ENCODE measurements around the gene CRTAC1.

The CRTAC1 gene

GRCh38 chr10:97892506-97892905 is 137.9 kb downstream of the CRTAC1 start:
- no peak overlapping the region for H3K27ac Mint-ChIP-seq
- H3K4me3 Mint-ChIP-seq: no peak overlapping the region
- peaks cover 10% of the 10 kb centered on the region for H3K4me1 Mint-ChIP-seq (ENCODE audit: low read depth)
- no peaks in the 10 kb centered on the region for H3K36me3 Mint-ChIP-seq (ENCODE audit: low read depth)
- H3K27me3 Mint-ChIP-seq: no peaks in the 10 kb centered on the region
- H3K9me3 Mint-ChIP-seq: no peaks in the 10 kb centered on the region

- Mint-ChIP-seq H3K9me3 (no peaks in the 10 kb centered on the region), H3K4me3 (no peak overlapping the region), H3K4me1 (ENCODE audit: low read depth) (peaks cover 10% of the 10 kb centered on the region), H3K36me3 (ENCODE audit: low read depth) (no peaks in the 10 kb centered on the region), H3K27me3 (no peaks in the 10 kb centered on the region), H3K27ac (no peak overlapping the region)
Measured at GRCh38 chr10:97891497-97892167, 138.8 kb downstream of the CRTAC1 start.

- no peaks in the 10 kb centered on the region for H3K27me3 Mint-ChIP-seq
- no peaks in the 10 kb centered on the region for H3K9me3 Mint-ChIP-seq
- H3K4me1 Mint-ChIP-seq (ENCODE audit: low read depth): peaks cover 10% of the 10 kb centered on the region
- no peaks in the 10 kb centered on the region for H3K36me3 Mint-ChIP-seq (ENCODE audit: low read depth)
- no peak overlapping the region for H3K27ac Mint-ChIP-seq
- H3K4me3 Mint-ChIP-seq: no peak overlapping the region
Measured at GRCh38 chr10:97889461-97890265, 140.8 kb downstream of the CRTAC1 start.

GRCh38 chr10:97888641-97889262 is 141.7 kb downstream of the CRTAC1 start:
- no peak overlapping the region for H3K4me3 Mint-ChIP-seq
- H3K9me3 Mint-ChIP-seq: no peaks in the 10 kb centered on the region

GRCh38 chr10:97888134-97888533 is 142.3 kb downstream of the CRTAC1 start:
- Mint-ChIP-seq H3K4me3 (no peak overlapping the region), H3K9me3 (no peaks in the 10 kb centered on the region), H3K4me1 (ENCODE audit: low read depth) (peaks cover 10% of the 10 kb centered on the region), H3K36me3 (ENCODE audit: low read depth) (no peaks in the 10 kb centered on the region), H3K27ac (no peak overlapping the region), H3K27me3 (no peaks in the 10 kb centered on the region)

More at GRCh38 chr10:97888641-97889262, 141.7 kb downstream of the CRTAC1 start:
- no peaks in the 10 kb centered on the region for H3K36me3 Mint-ChIP-seq (ENCODE audit: low read depth)
- H3K27ac Mint-ChIP-seq: no peak overlapping the region
- H3K27me3 Mint-ChIP-seq: no peaks in the 10 kb centered on the region
- H3K4me1 Mint-ChIP-seq (ENCODE audit: low read depth): peaks cover 10% of the 10 kb centered on the region

- H3K27ac Mint-ChIP-seq: no peak overlapping the region
- H3K9me3 Mint-ChIP-seq: no peaks in the 10 kb centered on the region
- H3K4me1 Mint-ChIP-seq (ENCODE audit: low read depth): peaks cover 18% of the 10 kb centered on the region
- H3K27me3 Mint-ChIP-seq: peaks cover under 1% of the 10 kb centered on the region
- H3K36me3 Mint-ChIP-seq (ENCODE audit: low read depth): no peaks in the 10 kb centered on the region
- H3K4me3 Mint-ChIP-seq: no peak overlapping the region
Measured at GRCh38 chr10:97887399-97887798, 143.0 kb downstream of the CRTAC1 start.

GRCh38 chr10:97886286-97886685 is 144.1 kb downstream of the CRTAC1 start:
- Mint-ChIP-seq H3K36me3 (ENCODE audit: low read depth) (no peaks in the 10 kb centered on the region), H3K27ac (no peak overlapping the region), H3K4me1 (ENCODE audit: low read depth) (peaks cover 24% of the 10 kb centered on the region), H3K4me3 (no peak overlapping the region), H3K9me3 (no peaks in the 10 kb centered on the region), H3K27me3 (peaks cover 3% of the 10 kb centered on the region)

GRCh38 chr10:97883092-97883485 is 147.3 kb downstream of the CRTAC1 start:
- Mint-ChIP-seq H3K4me3 (no peak overlapping the region), H3K27me3 (peaks cover 3% of the 10 kb centered on the region)

GRCh38 chr10:97882142-97883091 is 148.0 kb downstream of the CRTAC1 start:
- Mint-ChIP-seq H3K27ac (no peak overlapping the region), H3K9me3 (no peaks in the 10 kb centered on the region), H3K36me3 (ENCODE audit: low read depth) (no peaks in the 10 kb centered on the region), H3K27me3 (peaks cover 3% of the 10 kb centered on the region), H3K4me3 (no peak overlapping the region), H3K4me1 (ENCODE audit: low read depth) (peaks cover 14% of the 10 kb centered on the region)

More at GRCh38 chr10:97883092-97883485, 147.3 kb downstream of the CRTAC1 start:
- H3K4me1 Mint-ChIP-seq (ENCODE audit: low read depth): peaks cover 16% of the 10 kb centered on the region
- no peaks in the 10 kb centered on the region for H3K9me3 Mint-ChIP-seq
- H3K36me3 Mint-ChIP-seq (ENCODE audit: low read depth): no peaks in the 10 kb centered on the region
- no peak overlapping the region for H3K27ac Mint-ChIP-seq

- no peak overlapping the region for H3K4me3 Mint-ChIP-seq
- H3K27me3 Mint-ChIP-seq: peaks cover 3% of the 10 kb centered on the region
- no peak overlapping the region for H3K27ac Mint-ChIP-seq
- peaks cover 14% of the 10 kb centered on the region for H3K4me1 Mint-ChIP-seq (ENCODE audit: low read depth)
- H3K36me3 Mint-ChIP-seq (ENCODE audit: low read depth): no peaks in the 10 kb centered on the region
- no peaks in the 10 kb centered on the region for H3K9me3 Mint-ChIP-seq
Measured at GRCh38 chr10:97880109-97880508, 150.3 kb downstream of the CRTAC1 start.

GRCh38 chr10:97879241-97879640 is 151.2 kb downstream of the CRTAC1 start:
- Mint-ChIP-seq H3K36me3 (ENCODE audit: low read depth) (no peaks in the 10 kb centered on the region), H3K27me3 (peaks cover 3% of the 10 kb centered on the region), H3K4me1 (ENCODE audit: low read depth) (peaks cover 14% of the 10 kb centered on the region), H3K9me3 (no peaks in the 10 kb centered on the region), H3K4me3 (no peak overlapping the region), H3K27ac (no peak overlapping the region)

- Mint-ChIP-seq H3K27ac (no peak overlapping the region), H3K36me3 (ENCODE audit: low read depth) (no peaks in the 10 kb centered on the region), H3K9me3 (no peaks in the 10 kb centered on the region), H3K4me3 (no peak overlapping the region), H3K4me1 (ENCODE audit: low read depth) (no peaks in the 10 kb centered on the region), H3K27me3 (no peaks in the 10 kb centered on the region)
Measured at GRCh38 chr10:97876402-97876801, 154.0 kb downstream of the CRTAC1 start.

- Mint-ChIP-seq H3K4me3 (no peak overlapping the region), H3K36me3 (ENCODE audit: low read depth) (no peaks in the 10 kb centered on the region), H3K4me1 (ENCODE audit: low read depth) (no peaks in the 10 kb centered on the region), H3K9me3 (no peaks in the 10 kb centered on the region), H3K27me3 (no peaks in the 10 kb centered on the region), H3K27ac (no peak overlapping the region)
Measured at GRCh38 chr10:97875391-97875790, 155.0 kb downstream of the CRTAC1 start.

- no peaks in the 10 kb centered on the region for H3K9me3 Mint-ChIP-seq
- H3K4me3 Mint-ChIP-seq: no peak overlapping the region
- no peak overlapping the region for H3K27ac Mint-ChIP-seq
- peaks cover 8% of the 10 kb centered on the region for H3K4me1 Mint-ChIP-seq (ENCODE audit: low read depth)
- H3K36me3 Mint-ChIP-seq (ENCODE audit: low read depth): no peaks in the 10 kb centered on the region
- H3K27me3 Mint-ChIP-seq: no peaks in the 10 kb centered on the region
Measured at GRCh38 chr10:97874332-97874731, 156.1 kb downstream of the CRTAC1 start.

Measured in stimulated activated naive CD8-positive, alpha-beta T cell treated with anti-CD3 and anti-CD28 coated beads, Interleukin-15, Interleukin-2, amounts not matched to agents 100 ng/mL and 50 ng/mL, for 24 hours (primary cell).